Measurements from ENCODE around the gene APAF1.
"Not testable (repeated sequence)": the region's sequence is repeated elsewhere in the genome, so short reads cannot be mapped to it uniquely, and the experiment has no call there.

APAF1 gene

DNA sequence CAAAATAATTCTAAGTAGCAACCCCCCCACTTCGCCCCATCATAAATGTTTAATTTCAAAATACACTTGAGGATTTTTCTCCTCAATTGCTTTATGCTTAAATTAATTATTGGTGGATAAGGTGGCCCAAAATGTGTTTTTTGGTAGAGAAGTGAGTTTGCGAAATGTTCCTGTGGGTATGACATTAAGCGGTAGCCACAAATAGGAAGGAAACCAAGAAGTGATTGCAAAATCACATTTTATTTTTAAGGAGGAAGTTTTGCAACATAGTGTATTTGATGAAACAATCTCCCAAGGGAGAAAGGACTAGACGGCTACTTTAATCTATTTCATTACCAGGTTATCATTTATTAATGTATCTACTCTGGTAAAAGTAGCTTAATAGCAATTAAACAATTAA lies 26.1 kb upstream of the APAF1 start:
- TF ChIP-seq, protein P1, sequence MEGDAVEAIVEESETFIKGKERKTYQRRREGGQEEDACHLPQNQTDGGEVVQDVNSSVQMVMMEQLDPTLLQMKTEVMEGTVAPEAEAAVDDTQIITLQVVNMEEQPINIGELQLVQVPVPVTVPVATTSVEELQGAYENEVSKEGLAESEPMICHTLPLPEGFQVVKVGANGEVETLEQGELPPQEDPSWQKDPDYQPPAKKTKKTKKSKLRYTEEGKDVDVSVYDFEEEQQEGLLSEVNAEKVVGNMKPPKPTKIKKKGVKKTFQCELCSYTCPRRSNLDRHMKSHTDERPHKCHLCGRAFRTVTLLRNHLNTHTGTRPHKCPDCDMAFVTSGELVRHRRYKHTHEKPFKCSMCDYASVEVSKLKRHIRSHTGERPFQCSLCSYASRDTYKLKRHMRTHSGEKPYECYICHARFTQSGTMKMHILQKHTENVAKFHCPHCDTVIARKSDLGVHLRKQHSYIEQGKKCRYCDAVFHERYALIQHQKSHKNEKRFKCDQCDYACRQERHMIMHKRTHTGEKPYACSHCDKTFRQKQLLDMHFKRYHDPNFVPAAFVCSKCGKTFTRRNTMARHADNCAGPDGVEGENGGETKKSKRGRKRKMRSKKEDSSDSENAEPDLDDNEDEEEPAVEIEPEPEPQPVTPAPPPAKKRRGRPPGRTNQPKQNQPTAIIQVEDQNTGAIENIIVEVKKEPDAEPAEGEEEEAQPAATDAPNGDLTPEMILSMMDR (conservative IDR thresholded peaks at IDR 0.05; ENCODE audit: low read length) = no peak
- no peak overlapping the region for H3K4me3 ChIP-seq (ENCODE audit: low read length)
- peak; percentile 85 for DNase-seq (ENCODE audit: low read depth)

DNA sequence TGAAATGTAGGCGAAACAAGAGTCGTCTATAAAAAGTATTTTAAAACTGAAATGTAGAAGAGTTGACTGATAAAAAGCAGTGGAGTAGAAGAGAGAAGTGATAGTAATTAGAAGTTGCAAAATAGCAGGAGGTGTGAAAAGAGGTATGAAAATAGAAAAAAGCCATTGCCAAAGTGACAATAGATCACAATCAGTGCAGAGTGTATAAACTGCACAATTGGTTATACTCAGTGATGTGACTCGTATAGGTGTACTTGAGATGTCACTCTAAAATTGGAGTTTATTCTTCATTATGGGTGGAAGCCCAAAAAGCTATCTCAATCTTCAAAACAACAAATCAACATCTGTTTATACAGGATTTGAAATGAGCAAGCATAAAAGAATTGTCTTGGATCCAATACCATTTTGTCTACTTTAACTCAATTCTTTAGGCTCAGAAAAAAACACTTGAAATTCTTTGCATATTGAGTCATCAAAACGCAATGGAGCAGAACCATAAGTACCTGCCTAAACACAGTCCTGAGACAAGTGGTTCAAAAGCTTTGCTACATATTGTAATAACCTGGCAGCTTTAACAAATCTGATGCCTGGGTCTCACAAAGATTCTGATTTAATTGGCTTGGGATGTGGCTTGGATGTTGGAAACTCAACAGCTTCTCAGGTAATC lies 9.3 kb upstream of the APAF1 start:
- peak; percentile 77 for DNase-seq (ENCODE audit: low read depth)
- TF ChIP-seq, protein P1 (conservative IDR thresholded peaks at IDR 0.05; ENCODE audit: low read length) = no peak
- no peak overlapping the region for H3K4me3 ChIP-seq (ENCODE audit: low read length)

DNA sequence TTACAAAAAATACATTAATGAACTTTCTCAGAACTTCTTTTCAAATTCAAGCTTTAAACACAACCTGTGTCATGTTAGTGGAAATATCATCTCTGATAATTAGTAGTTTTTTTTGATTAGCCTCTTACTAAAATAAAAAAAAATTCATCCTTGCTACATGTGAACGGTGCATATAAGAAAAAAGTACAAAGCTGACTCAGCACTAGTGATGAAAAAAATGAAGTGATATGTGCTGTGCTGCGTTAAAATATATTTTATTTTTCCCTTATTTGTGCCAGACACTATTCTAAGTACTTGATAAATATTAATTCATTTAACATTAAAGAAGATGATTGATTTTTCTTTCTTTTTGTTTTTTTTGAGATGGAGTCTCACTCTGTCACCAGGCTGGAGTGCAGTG lies 8.0 kb upstream of the APAF1 start:
- TF ChIP-seq, protein P1 (conservative IDR thresholded peaks at IDR 0.05; ENCODE audit: low read length) = no peak
- no peak overlapping the region for H3K4me3 ChIP-seq (ENCODE audit: low read length)

DNA sequence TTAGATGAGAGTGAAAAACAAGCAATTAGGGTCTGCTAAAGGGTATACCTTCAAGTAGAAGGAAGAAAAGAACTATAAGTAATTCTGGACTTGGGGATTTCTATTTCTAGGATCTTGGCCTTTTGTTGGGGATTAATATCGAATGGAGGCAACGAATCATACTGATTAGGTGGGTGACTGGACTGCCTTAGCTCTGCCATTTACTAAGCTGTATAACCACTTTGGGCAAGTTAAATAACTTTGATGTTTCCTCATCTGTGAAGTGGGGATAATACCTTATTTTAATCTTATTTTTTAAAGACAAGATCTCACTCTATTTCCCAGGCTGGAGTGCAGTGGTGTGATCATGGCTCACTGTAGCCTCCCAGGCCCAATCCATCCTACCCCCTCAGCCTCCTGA lies 7.1 kb upstream of the APAF1 start:
- no peak for DNase-seq (ENCODE audit: low read depth)
- TF ChIP-seq, protein P1 (conservative IDR thresholded peaks at IDR 0.05; ENCODE audit: low read length) = no peak
- no peak overlapping the region for H3K4me3 ChIP-seq (ENCODE audit: low read length)

More for the DNA sequence above, 8.0 kb upstream of the APAF1 start:
- DNase-seq (ENCODE audit: low read depth) = no peak

DNA sequence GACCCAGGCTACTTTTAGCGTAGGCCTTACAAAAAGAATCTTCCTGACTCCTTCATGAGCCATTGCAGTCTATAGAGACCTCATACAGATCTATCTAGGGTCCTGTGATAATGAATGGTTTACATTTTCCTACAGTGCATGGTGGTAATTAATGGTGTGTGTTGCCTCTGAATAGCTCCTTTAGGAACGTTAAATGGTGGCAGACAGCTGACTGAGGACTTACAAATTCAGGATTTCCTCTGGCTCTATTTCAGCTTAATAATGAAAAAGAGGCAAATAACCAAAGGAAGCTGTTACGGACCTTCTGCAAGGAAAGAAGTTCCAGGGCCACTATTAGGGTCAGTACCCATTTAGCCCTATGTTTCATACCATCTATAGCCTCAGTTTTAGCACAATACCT lies 5.6 kb upstream of the APAF1 start:
- TF ChIP-seq, protein P1 (conservative IDR thresholded peaks at IDR 0.05; ENCODE audit: low read length) = no peak
- DNase-seq (ENCODE audit: low read depth) = no peak
- H3K4me3 ChIP-seq (ENCODE audit: low read length) = no peak overlapping the region

DNA sequence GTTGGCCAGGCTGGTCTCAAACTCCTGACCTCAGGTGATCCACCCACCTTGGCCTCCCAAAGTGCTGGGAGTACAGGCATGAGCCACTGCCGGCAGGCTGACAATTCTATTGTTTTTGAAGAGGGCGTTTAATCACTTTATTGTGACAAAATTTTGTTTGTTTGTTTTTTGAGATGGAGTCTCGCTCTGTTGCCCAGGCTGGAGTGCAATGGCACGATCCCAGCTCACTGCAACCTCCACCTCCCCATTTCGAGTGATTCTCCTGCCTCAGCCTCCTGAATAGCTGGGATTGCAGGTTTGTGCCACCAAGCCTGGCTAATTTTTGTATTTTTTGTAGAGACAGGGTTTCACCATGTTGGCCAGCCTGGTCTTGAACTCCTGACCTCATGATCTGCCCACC lies 2.3 kb upstream of the APAF1 start:
- DNase-seq (ENCODE audit: low read depth) = not testable (repeated sequence)
- H3K4me3 ChIP-seq (ENCODE audit: low read length) = peak overlapping the region; percentile 84

DNA sequence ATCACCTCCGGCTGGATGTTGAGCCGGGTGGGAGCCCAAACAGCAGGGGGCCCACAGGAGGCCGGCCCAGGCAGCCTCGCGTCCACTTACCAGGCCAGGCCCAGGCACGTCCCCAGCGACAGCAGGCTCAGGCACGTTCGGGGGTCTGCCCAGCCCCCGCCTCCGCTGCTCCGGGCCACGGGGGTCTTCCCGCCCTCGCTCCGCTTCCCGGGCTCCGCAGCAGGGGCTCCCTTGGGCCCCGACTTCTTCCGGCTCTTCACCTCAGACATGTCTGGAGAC lies 718 bp upstream of the APAF1 start:
- peak overlapping the region; percentile 84 for H3K4me3 ChIP-seq (ENCODE audit: low read length)
- DNase-seq (ENCODE audit: low read depth) = no peak
- TF ChIP-seq, protein P1 (conservative IDR thresholded peaks at IDR 0.05; ENCODE audit: low read length) = no peak

DNA sequence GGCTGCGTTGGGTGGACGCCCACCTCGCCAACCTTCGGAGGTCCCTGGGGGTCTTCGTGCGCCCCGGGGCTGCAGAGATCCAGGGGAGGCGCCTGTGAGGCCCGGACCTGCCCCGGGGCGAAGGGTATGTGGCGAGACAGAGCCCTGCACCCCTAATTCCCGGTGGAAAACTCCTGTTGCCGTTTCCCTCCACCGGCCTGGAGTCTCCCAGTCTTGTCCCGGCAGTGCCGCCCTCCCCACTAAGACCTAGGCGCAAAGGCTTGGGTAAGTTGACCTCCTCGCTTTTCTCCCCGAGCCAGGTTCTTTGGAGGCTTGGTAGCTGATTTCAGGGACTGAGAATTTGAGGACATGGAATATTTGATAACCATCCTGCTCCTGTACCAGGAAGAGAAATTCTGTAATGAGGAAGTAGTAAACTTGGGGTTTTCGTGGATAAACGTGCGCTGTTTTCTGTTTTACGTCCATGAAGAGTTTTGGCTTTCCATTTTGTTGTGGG lies 530 bp downstream of the APAF1 start:
- DNase-seq (ENCODE audit: low read depth) = no peak
- TF ChIP-seq, protein P1 (conservative IDR thresholded peaks at IDR 0.05; ENCODE audit: low read length) = no peak
- peak overlapping the region; percentile 84 for H3K4me3 ChIP-seq (ENCODE audit: low read length)

Data from AG10803 (cell line).